GM12891 (cell line): ENCODE data around the gene RUNX1.

Experiments
- POLR2A ChIP-seq: IDR thresholded peaks from 2 replicates; pipeline ENCODE4 v1.6.1; 2011; ENCODE audit warnings: low read depth, low read length, control low read depth
- TAF1 ChIP-seq: IDR thresholded peaks from 2 replicates; pipeline ENCODE4 v1.6.1; 2011; ENCODE audit warnings: low read depth, low read length, control low read depth

DNA sequence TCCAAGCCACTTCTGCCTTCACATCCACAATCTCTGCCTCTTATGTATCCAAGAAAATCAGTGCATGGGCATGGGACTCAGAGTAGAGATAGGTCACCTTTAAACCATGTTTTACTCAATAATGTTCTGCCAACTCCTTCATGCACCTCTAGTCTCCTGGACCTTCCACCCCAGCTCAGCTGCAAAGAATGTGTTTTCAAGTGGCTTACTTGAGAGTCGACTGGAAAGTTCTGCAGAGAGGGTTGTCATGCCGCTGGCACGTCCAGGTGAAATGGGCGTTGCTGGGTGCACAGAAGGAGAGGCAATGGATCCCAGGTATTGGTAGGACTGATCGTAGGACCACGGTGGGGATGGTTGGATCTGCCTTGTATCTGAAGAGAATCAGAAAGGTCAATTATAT is 250.0 kb downstream of the RUNX1 start:
- no peak for TF ChIP-seq TAF1
- no peak for TF ChIP-seq POLR2A
